HG03280 (cell line): ENCODE measurements around the gene SIPA1L3.

ENCODE experiments used
- ATAC-seq: cut with Tn5 transposase; IDR thresholded peaks from one replicate; pipeline ENCODE4 v1.9.1; 2021; ENCODE audit warnings: mild to moderate bottlenecking, moderate library complexity; ENCODE audit not compliant: unreplicated experiment

The SIPA1L3 gene

GRCh38 chr19:38206006-38206745 lies 299.2 kb downstream of the SIPA1L3 start:
- no peak for ATAC-seq

GRCh38 chr19:38206928-38207327 lies 299.9 kb downstream of the SIPA1L3 start:
- ATAC-seq: no peak

GRCh38 chr19:38207543-38207942 lies 300.5 kb downstream of the SIPA1L3 start:
- ATAC-seq: no peak

- ATAC-seq: no peak
Observed at GRCh38 chr19:38208571-38208970, 301.6 kb downstream of the SIPA1L3 start.

GRCh38 chr19:38209152-38209551 lies 302.1 kb downstream of the SIPA1L3 start:
- ATAC-seq: no peak

GRCh38 chr19:38209671-38210457 lies 302.9 kb downstream of the SIPA1L3 start:
- ATAC-seq: no peak

- ATAC-seq: no peak
Observed at GRCh38 chr19:38210458-38210987, 303.5 kb downstream of the SIPA1L3 start.

- ATAC-seq: no peak
Observed at GRCh38 chr19:38211151-38211591, 304.2 kb downstream of the SIPA1L3 start.

- no peak for ATAC-seq
Observed at GRCh38 chr19:38211766-38212165, 304.8 kb downstream of the SIPA1L3 start.

- ATAC-seq: no peak
Observed at GRCh38 chr19:38213469-38213868, 306.5 kb downstream of the SIPA1L3 start.

- no peak for ATAC-seq
Observed at GRCh38 chr19:38213911-38214625, 307.1 kb downstream of the SIPA1L3 start.

- ATAC-seq: no peak
Observed at GRCh38 chr19:38216785-38217641, 310.0 kb downstream of the SIPA1L3 start.

- no peak for ATAC-seq
Observed at GRCh38 chr19:38218204-38218603, 311.2 kb downstream of the SIPA1L3 start.

- ATAC-seq: no peak
Observed at GRCh38 chr19:38219221-38219620, 312.2 kb downstream of the SIPA1L3 start.

GRCh38 chr19:38221421-38221820 lies 314.4 kb downstream of the SIPA1L3 start:
- ATAC-seq: no peak

GRCh38 chr19:38221919-38222830 lies 315.2 kb downstream of the SIPA1L3 start:
- ATAC-seq: no peak

- no peak for ATAC-seq
Observed at GRCh38 chr19:38223119-38223523, 316.1 kb downstream of the SIPA1L3 start.

- no peak for ATAC-seq
Observed at GRCh38 chr19:38223617-38224013, 316.6 kb downstream of the SIPA1L3 start.
